PC-3 (cell line): ENCODE results near the gene FAM83G.

Source experiments
- CTCF ChIP-seq: fragments of 300-600 bp; sonication (generic); conservative IDR thresholded peaks from 2 replicates; pipeline ENCODE4 v1.5.1; 2017; ENCODE audit warnings: antibody characterized with exemption, low read depth, mild to moderate bottlenecking, low read length
- EZH2 ChIP-seq: fragments of 300-600 bp; sonication (generic); IDR thresholded peaks from one replicate; pipeline ENCODE4 v1.6.1; 2017; ENCODE audit warnings: antibody characterized with exemption, mild to moderate bottlenecking, low read length; ENCODE audit not compliant: unreplicated experiment
- EZH2phosphoT487 ChIP-seq: fragments of 300-600 bp; sonication (generic); IDR thresholded peaks from 2 replicates; pipeline ENCODE4 v1.6.1; 2018; ENCODE audit warnings: mild to moderate bottlenecking, antibody characterized with exemption, low read length, borderline replicate concordance

- TF ChIP-seq CTCF: no peak
- no peak for TF ChIP-seq EZH2
- TF ChIP-seq EZH2phosphoT487: no peak
Measured at GRCh38 chr17:19014628-19015215, 10.2 kb upstream of the FAM83G start.
